GM21737 (cell line): Measurements from ENCODE around the gene ARIH2.

ENCODE experiments used
- ATAC-seq: cut with Tn5 transposase; IDR thresholded peaks from one replicate; pipeline ENCODE4 v1.9.1; 2021; ENCODE audit warnings: mild to moderate bottlenecking, moderate library complexity; ENCODE audit not compliant: unreplicated experiment

Gene ARIH2

GRCh38 chr3:48928679-48929078 is 10.0 kb downstream of the ARIH2 start:
- no peak for ATAC-seq

GRCh38 chr3:48929358-48930035 is 10.9 kb downstream of the ARIH2 start:
- no peak for ATAC-seq

GRCh38 chr3:48930590-48930989 is 11.9 kb downstream of the ARIH2 start:
- no peak for ATAC-seq

GRCh38 chr3:48931944-48932580 is 13.4 kb downstream of the ARIH2 start:
- no peak for ATAC-seq

GRCh38 chr3:48934333-48934991 is 15.8 kb downstream of the ARIH2 start:
- ATAC-seq: no peak

- no peak for ATAC-seq
Observed at GRCh38 chr3:48935530-48935929, 16.9 kb downstream of the ARIH2 start.

- ATAC-seq: no peak
Observed at GRCh38 chr3:48938156-48938555, 19.5 kb downstream of the ARIH2 start.

GRCh38 chr3:48938689-48939088 is 20.0 kb downstream of the ARIH2 start:
- ATAC-seq: no peak

- no peak for ATAC-seq
Observed at GRCh38 chr3:48945432-48945831, 26.8 kb downstream of the ARIH2 start.

- no peak for ATAC-seq
Observed at GRCh38 chr3:48945891-48946549, 27.4 kb downstream of the ARIH2 start.

GRCh38 chr3:48949376-48949717 is 30.7 kb downstream of the ARIH2 start:
- ATAC-seq: no peak

GRCh38 chr3:48950051-48950450 is 31.4 kb downstream of the ARIH2 start:
- no peak for ATAC-seq

GRCh38 chr3:48951764-48952163 is 33.1 kb downstream of the ARIH2 start:
- ATAC-seq: no peak

- ATAC-seq: no peak
Observed at GRCh38 chr3:48952510-48953118, 34.0 kb downstream of the ARIH2 start.

- no peak for ATAC-seq
Observed at GRCh38 chr3:48957006-48957705, 38.5 kb downstream of the ARIH2 start.

GRCh38 chr3:48960841-48961413 is 42.3 kb downstream of the ARIH2 start:
- ATAC-seq: no peak

GRCh38 chr3:48962340-48962739 is 43.7 kb downstream of the ARIH2 start:
- ATAC-seq: no peak

- no peak for ATAC-seq
Observed at GRCh38 chr3:48962939-48963338, 44.3 kb downstream of the ARIH2 start.

GRCh38 chr3:48963591-48963990 is 44.9 kb downstream of the ARIH2 start:
- no peak for ATAC-seq

GRCh38 chr3:48966367-48966766 is 47.7 kb downstream of the ARIH2 start:
- no peak for ATAC-seq
